LNCAP (cell line): Measurements from ENCODE around the gene HSF2.

Experiments used
- TF ChIP-seq, protein P1 (sequence below): fragments of 450-650 bp; IDR thresholded peaks from 2 replicates; pipeline ENCODE4 v1.5.1; 2017; ENCODE audit warnings: mild to moderate bottlenecking

Gene HSF2

DNA sequence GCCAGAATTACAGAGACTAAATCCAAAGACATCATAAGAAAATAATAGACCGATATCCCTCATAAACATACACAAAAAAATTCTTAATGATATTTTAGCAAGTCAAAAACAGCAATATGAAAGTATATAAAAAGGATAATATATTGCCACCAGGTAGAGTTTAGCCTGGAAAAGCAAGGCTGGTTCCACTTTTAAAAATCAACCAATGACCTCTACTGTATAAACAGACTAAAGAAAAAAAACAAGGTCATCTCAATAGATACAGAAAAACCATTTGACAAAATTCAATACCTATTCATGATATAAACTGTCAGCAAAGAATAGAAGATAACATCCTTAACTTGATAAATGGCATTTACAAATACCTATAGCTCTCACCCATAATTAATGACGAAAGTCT is 62.4 kb downstream of the HSF2 start:
- TF ChIP-seq, protein P1, sequence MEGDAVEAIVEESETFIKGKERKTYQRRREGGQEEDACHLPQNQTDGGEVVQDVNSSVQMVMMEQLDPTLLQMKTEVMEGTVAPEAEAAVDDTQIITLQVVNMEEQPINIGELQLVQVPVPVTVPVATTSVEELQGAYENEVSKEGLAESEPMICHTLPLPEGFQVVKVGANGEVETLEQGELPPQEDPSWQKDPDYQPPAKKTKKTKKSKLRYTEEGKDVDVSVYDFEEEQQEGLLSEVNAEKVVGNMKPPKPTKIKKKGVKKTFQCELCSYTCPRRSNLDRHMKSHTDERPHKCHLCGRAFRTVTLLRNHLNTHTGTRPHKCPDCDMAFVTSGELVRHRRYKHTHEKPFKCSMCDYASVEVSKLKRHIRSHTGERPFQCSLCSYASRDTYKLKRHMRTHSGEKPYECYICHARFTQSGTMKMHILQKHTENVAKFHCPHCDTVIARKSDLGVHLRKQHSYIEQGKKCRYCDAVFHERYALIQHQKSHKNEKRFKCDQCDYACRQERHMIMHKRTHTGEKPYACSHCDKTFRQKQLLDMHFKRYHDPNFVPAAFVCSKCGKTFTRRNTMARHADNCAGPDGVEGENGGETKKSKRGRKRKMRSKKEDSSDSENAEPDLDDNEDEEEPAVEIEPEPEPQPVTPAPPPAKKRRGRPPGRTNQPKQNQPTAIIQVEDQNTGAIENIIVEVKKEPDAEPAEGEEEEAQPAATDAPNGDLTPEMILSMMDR, result no peak

DNA sequence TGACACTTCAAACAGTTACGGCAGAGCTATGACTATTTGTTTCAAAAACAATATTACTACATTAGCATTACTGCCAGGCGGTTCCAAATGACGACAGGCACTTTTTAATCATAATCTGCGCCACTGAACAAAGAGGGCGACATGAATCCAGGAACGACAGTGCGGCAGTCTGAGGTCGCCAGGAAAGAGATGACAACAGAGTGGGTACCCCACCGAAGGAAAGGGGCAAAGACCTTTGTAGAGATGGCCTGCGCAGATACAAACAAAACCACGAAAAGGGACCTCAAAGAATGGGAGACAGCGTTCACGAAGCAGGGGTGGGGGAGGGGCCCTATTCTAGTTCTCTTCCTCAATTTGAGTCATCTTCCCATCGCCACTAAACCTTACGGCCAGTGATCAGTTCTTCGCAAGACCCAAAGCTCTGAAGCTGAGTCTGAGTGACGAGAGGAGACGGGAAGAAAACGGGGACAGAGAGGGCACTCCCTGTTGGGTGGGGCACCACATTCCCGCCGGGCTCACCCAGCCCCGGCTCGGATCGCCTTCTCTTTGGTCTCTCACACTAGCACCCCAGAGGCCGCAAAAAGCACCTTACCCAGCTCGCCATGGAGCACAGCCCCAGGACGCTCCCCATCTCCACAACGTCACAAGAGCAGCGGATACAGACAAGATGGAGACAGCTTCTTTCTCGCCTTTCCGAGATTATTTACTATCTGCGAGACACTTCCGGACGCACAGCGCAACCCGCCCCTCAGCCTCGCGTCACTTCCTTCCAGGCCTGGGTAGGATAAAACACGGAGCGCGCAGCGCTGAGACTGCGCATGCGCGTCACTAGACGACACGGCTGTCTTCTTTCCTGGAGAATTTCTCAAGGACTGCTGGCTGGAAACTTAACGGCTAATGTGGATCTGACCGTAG is 71.9 kb downstream of the HSF2 start, which contains the start of gene SERINC1:
Gene SERINC1, minus strand, starts transcription at position 701 of the 915 bp plus-strand sequence. Its CDS starts 70 bp downstream, at position 631.
- TF ChIP-seq, protein P1, result no peak

DNA sequence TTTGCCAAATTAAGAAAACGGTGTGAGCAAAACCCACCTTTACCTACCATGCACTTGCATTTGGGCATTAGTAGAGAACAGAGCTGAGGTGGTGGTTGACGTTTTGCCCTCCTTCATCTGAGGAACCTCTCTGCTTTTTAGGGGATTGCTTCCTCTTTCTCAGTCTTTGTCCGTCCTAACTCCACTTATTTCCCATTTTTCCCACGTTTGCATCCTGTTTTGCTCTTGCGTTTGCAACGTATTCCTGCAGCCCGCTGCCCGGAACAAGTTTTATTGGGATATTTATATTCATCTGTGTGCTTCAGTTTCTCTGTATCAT is 72.5 kb downstream of the HSF2 start:
- TF ChIP-seq, protein P1, result no peak

DNA sequence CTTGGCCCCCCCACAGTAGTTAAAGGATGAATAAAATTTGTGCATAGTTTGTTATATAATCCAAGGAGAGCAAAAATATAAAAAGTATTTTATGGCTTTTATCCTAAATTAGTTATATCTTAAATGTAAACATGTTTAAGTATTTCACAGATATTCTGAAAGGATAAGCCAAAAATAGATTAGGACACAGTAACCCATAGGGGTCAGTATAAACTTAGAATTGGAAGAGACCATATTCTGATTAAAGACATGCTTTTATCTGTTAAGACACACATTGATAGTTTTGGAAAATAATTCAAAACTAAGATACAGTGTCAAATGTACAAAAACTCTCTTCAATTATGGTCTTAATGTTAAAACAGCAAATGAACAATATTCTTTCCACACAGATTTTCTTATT is 76.7 kb downstream of the HSF2 start:
- TF ChIP-seq, protein P1, result peak; percentile 60

DNA sequence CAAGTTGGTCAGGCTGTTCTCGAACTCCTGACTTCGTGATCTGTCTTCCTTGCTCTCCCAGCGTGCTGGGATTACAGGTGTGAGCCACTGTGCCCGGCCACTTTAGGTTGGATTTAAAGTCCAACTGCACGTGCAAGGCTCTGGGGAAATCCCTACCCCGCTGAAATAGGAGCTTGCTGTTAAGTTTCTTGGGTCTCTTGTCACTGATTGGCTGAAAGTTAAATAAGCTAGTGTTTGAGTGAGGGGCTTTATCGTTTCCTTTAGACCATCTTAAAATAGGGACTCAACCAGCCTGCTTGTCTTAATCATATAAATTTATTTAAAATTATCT is 83.3 kb downstream of the HSF2 start:
- TF ChIP-seq, protein P1, result no peak
